ENCODE data around the gene ATP13A4. TPM values are rescaled to one million over a fixed set of nuclear protein-coding genes. Genes with fewer than 3 reads are reported as not detected.
A peak's percentile ranks its signal among the peaks of the same experiment; 100 is the strongest.

The ATP13A4 gene
- total RNA-seq, 4 donors from 2014 or later, result 18.7 to 75.0 (median 35.3) TPM

- no peak for TF ChIP-seq EP300 (IDR thresholded peaks at IDR 0.05)
- no peak for TF ChIP-seq CTCF (IDR thresholded peaks at IDR 0.05)
- TF ChIP-seq POLR2AphosphoS5 (IDR thresholded peaks at IDR 0.05), result no peak
- Histone ChIP-seq H3K27me3 (no peaks in the 10 kb centered on the region), H3K27ac (no peak overlapping the region), H3K9me3 (no peaks in the 10 kb centered on the region), H3K36me3 (no peaks in the 10 kb centered on the region), H3K4me3 (no peak overlapping the region), H3K4me1 (no peaks in the 10 kb centered on the region)
- DNase-seq (ENCODE audit: low spot score in 2 of 2), result no peak
Observed at GRCh38 chr3:193586526-193586925, 31.8 kb upstream of the ATP13A4 start.

DNA sequence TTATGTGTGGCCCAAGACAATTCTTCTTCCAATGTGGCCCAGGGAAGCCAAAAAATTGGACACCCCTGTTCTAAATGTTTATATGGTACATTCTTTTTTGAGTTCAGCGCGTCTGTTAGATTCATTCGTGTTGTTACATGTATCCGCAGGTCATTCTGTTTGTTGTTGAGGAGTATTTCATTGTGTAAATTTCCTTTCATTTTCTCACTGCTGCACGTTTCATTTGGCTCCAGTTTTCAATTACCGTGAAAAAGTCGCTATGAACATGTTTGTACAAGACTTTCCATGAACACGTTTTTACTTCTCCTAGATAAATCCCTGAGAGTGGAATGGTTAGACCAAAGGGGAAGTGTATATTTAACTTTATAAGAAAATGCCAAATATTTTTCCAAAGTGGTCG is 30.8 kb upstream of the ATP13A4 start:
- 56% methylated on average over 9 of the region's 9 CpGs for WGBS
- no peak for TF ChIP-seq EP300 (IDR thresholded peaks at IDR 0.05)
- TF ChIP-seq POLR2AphosphoS5 (IDR thresholded peaks at IDR 0.05), result no peak
- TF ChIP-seq POLR2A (IDR thresholded peaks at IDR 0.05), result no peak
- TF ChIP-seq CTCF (IDR thresholded peaks at IDR 0.05), result no peak
- Histone ChIP-seq H3K4me1 (no peaks in the 10 kb centered on the region), H3K27ac (no peak overlapping the region), H3K27me3 (no peaks in the 10 kb centered on the region), H3K4me3 (peak overlapping the region; percentile 2), H3K9me3 (no peaks in the 10 kb centered on the region), H3K36me3 (no peaks in the 10 kb centered on the region)
- no peak for DNase-seq (ENCODE audit: low spot score in 2 of 2)

- DNase-seq (ENCODE audit: low spot score in 2 of 2), result no peak
- 55% methylated on average over 2 of the region's 2 CpGs for WGBS
Observed at GRCh38 chr3:193574488-193575070, 19.9 kb upstream of the ATP13A4 start.

GRCh38 chr3:193573403-193574191 is 18.9 kb upstream of the ATP13A4 start:
- 61% methylated on average over 4 of the region's 4 CpGs for WGBS
- no peak for TF ChIP-seq EP300 (IDR thresholded peaks at IDR 0.05)
- no peak for TF ChIP-seq POLR2AphosphoS5 (IDR thresholded peaks at IDR 0.05)
- TF ChIP-seq CTCF (IDR thresholded peaks at IDR 0.05), result no peak
- TF ChIP-seq POLR2A (IDR thresholded peaks at IDR 0.05), result no peak
- Histone ChIP-seq H3K4me1 (no peaks in the 10 kb centered on the region), H3K27me3 (no peaks in the 10 kb centered on the region), H3K36me3 (no peaks in the 10 kb centered on the region), H3K27ac (no peak overlapping the region), H3K9me3 (no peaks in the 10 kb centered on the region), H3K4me3 (no peak overlapping the region)
- DNase-seq (ENCODE audit: low spot score in 2 of 2), result no peak

More at GRCh38 chr3:193574488-193575070, 19.9 kb upstream of the ATP13A4 start:
- Histone ChIP-seq H3K27me3 (no peaks in the 10 kb centered on the region), H3K9me3 (no peaks in the 10 kb centered on the region), H3K27ac (no peak overlapping the region), H3K4me1 (no peaks in the 10 kb centered on the region), H3K4me3 (no peak overlapping the region), H3K36me3 (no peaks in the 10 kb centered on the region)
- no peak for TF ChIP-seq POLR2AphosphoS5 (IDR thresholded peaks at IDR 0.05)
- no peak for TF ChIP-seq POLR2A (IDR thresholded peaks at IDR 0.05)

DNA sequence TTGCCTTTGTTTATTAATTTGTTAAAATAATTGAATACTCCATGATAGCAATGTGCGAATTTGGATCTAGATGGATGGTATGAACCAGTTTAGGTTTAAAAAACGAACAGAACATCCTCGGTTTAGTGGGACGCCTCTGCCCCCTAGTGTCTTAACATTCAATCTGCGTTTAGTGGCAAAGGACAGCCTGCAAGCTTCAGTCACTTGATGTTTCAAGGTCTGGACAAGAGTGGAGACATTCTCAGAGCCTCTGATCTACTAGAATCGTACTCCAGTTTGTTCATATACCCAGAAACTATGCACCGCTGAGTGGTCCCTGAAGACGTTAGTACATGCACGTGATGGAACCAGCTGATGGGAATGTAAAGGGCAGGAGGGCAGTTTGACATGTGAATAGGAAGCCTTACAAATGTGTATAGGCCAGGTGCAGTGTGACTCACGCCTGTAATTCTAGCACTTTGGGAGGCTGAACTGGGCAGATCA is 17.8 kb upstream of the ATP13A4 start:
- Histone ChIP-seq H3K27ac (no peak overlapping the region), H3K9me3 (no peaks in the 10 kb centered on the region), H3K27me3 (no peaks in the 10 kb centered on the region), H3K4me1 (no peaks in the 10 kb centered on the region), H3K36me3 (no peaks in the 10 kb centered on the region), H3K4me3 (no peak overlapping the region)
- DNase-seq (ENCODE audit: low spot score in 2 of 2), result no peak
- TF ChIP-seq EP300 (IDR thresholded peaks at IDR 0.05), result no peak
- no peak for TF ChIP-seq POLR2A (IDR thresholded peaks at IDR 0.05)
- peak; percentile 55 to 68 for TF ChIP-seq CTCF (IDR thresholded peaks at IDR 0.05)
- TF ChIP-seq POLR2AphosphoS5 (IDR thresholded peaks at IDR 0.05), result no peak
- 8% methylated on average over 10 of the region's 10 CpGs for WGBS
